Measurements from ENCODE around the gene HLA-DOB. TPM values are rescaled to one million over a fixed set of nuclear protein-coding genes. Genes with fewer than 3 reads are reported as not detected.

Gene HLA-DOB
- total RNA-seq, 1 experiment from 2014 or later: not detected

DNA sequence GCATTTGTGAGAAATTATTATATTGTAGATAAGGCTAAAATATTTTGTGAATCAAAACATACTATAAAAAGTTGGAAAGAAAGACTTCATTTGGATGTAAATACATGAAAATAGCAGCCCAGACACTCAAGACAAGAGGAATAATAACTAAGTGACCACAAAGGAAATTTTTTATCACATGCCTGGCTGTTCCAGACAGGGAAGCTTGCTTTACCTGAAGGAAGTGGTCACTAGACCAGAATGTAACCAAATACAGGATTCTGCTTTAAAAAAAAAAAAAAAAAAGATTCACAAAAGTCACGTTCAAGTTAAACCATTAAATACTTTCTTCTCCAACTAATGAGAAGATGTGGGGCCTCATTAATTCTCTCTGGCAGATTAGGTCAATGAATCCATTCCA is 44.1 kb downstream of the HLA-DOB start:
- no peak for DNase-seq
- Histone ChIP-seq H3K4me3 (ENCODE audit: insufficient read depth, low read depth, low read length) (no peak overlapping the region), H3K36me3 (replicated peaks; ENCODE audit: control insufficient read depth, insufficient read depth, low read length) (no peaks in the 10 kb centered on the region), H3K27me3 (ENCODE audit: control insufficient read depth, insufficient read depth, low read length) (no peaks in the 10 kb centered on the region)

DNA sequence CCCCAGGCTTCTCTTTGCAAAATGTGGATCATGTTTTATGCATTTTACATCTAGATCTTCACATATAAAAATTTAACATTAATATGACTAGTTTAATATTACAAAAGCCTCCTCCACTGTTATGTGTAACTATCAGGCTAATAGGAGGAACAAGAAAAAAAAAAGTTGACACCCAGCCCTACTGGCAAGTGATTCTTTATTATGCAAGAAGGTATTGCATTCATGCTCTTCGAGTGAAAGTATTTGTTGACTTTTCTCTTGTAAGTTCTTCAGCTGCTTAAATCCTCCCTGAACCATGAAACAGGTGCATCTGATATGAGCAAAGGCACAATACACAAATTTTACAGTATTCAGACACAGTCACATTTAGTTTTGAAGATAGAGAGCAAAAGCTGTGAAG is 52.8 kb downstream of the HLA-DOB start:
- Histone ChIP-seq H3K36me3 (replicated peaks; ENCODE audit: control insufficient read depth, insufficient read depth, low read length) (no peaks in the 10 kb centered on the region), H3K27me3 (ENCODE audit: control insufficient read depth, insufficient read depth, low read length) (no peaks in the 10 kb centered on the region; the same call in 1 of the 2 replicates), H3K4me3 (ENCODE audit: insufficient read depth, low read depth, low read length) (no peak overlapping the region)
- no peak for DNase-seq

DNA sequence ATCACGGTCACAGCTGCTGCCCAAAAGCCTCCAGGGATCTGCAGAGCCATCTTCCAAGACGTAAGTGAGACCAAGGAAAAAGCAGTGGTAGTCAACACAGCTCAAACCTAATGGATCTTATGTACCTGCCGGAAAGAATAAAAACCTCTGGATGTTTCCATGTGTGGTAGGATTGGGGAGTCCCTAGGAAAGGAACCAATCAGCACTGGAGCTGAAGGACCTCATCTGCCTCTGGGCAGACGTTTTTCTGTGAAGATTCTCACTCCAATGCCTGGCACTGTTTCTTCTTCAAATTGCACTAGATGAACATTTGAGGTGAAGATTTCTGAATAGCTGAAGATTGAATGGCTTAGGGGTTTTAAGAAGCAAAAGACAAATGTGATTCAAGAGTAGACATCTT is 53.4 kb downstream of the HLA-DOB start, which contains the start of gene HLA-DQB2:
Gene HLA-DQB2 (minus strand): TSS at position 112 of the 400 bp plus-strand sequence. CDS start 62 bp downstream, at position 50.
- no peak within 1 kb of the TSS for H3K4me3 ChIP-seq (ENCODE audit: insufficient read depth, low read depth, low read length)
- DNase-seq: no peak
- no peaks in the 10 kb centered on the region; the same call in 1 of the 2 replicates for H3K27me3 ChIP-seq (ENCODE audit: control insufficient read depth, insufficient read depth, low read length)
- no peaks in the 10 kb centered on the region for H3K36me3 ChIP-seq (replicated peaks; ENCODE audit: control insufficient read depth, insufficient read depth, low read length)

Other genes with a start within 250 kb of the HLA-DOB start
- 0.48 TPM in 1 of 2 replicates, not detected in the other for gene HLA-DRB1, start 227.2 kb downstream of the HLA-DOB start, total RNA-seq (2014; rRNA removed; shearing (Covaris generic))
- gene HLA-DQA1, start 179.6 kb downstream of the HLA-DOB start, total RNA-seq (2014; rRNA removed; shearing (Covaris generic)): not detected in 2 replicates
- gene HLA-DQB1, start 150.3 kb downstream of the HLA-DOB start, total RNA-seq (2014; rRNA removed; shearing (Covaris generic)): under 0.01 TPM in 1 of 2 replicates, not detected in the other
- not detected in 2 replicates for gene HLA-DQA2, start 75.6 kb downstream of the HLA-DOB start, total RNA-seq (2014; rRNA removed; shearing (Covaris generic))
- not detected in 2 replicates for gene HLA-DQB2, start 53.5 kb downstream of the HLA-DOB start, total RNA-seq (2014; rRNA removed; shearing (Covaris generic))
- gene TAP2, start 21.7 kb upstream of the HLA-DOB start, total RNA-seq (2014; rRNA removed; shearing (Covaris generic)): 1.1 and 2.7 TPM in 2 replicates
- 2.6 and 4.6 TPM in 2 replicates for gene PSMB8, start 27.0 kb upstream of the HLA-DOB start, total RNA-seq (2014; rRNA removed; shearing (Covaris generic))
- gene TAP1, start 36.7 kb upstream of the HLA-DOB start, total RNA-seq (2014; rRNA removed; shearing (Covaris generic)): 1.7 and 2.8 TPM in 2 replicates
- gene PSMB9, start 37.2 kb upstream of the HLA-DOB start, total RNA-seq (2014; rRNA removed; shearing (Covaris generic)): not detected in 2 replicates
- gene HLA-DMB, start 124.0 kb upstream of the HLA-DOB start, total RNA-seq (2014; rRNA removed; shearing (Covaris generic)): 0.17 and 0.55 TPM in 2 replicates
- 1.9 and 4.1 TPM in 2 replicates for gene HLA-DMA, start 136.1 kb upstream of the HLA-DOB start, total RNA-seq (2014; rRNA removed; shearing (Covaris generic))
- gene BRD2, start 151.6 kb upstream of the HLA-DOB start, total RNA-seq (2014; rRNA removed; shearing (Covaris generic)): 121 and 182 TPM in 2 replicates
- gene HLA-DOA, start 192.6 kb upstream of the HLA-DOB start, total RNA-seq (2014; rRNA removed; shearing (Covaris generic)): 2.3 and 6.1 TPM in 2 replicates

All from H7 (cell line).